ENCODE results near the gene THYN1.
A peak's percentile ranks its signal among the peaks of the same experiment; 100 is the strongest.

THYN1 gene

DNA sequence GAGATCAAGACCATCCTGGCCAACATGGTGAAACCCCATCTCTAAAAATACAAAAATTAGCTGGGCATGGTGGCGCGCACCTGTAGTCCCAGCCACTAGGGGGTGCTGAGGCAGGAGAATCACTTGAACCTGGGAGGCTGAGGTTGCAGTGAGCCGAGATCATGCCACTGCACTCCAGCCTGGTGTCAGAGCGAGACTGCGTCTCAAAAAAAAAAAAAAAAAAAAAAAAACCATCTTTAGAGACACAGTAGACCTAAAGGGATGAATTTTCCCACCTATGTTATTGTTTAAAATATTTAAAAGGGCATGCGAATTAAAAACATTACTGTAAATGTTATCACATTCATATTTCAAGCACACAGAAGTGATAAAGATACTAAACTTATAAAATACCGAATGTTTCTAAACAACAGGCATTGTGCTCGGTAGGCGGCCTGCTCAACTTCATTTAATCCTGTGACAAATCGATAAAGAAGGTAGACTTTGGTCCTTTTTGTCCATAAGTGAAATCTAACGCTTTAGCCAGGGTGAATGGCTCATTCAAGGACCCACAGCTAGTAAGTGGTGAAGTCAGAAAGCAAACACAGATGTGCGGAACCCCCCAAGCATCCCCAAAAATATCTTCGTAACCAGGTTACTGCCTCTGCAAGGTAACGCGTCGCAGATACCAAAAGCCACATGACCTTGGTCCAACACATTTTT, 45.5 kb downstream of the THYN1 start:
- DNase-seq, result peak; percentile 52

- DNase-seq, result no peak
Observed at GRCh38 chr11:134206185-134206584, 47.0 kb downstream of the THYN1 start.

GRCh38 chr11:134205729-134206128, 47.4 kb downstream of the THYN1 start:
- no peak for DNase-seq

DNA sequence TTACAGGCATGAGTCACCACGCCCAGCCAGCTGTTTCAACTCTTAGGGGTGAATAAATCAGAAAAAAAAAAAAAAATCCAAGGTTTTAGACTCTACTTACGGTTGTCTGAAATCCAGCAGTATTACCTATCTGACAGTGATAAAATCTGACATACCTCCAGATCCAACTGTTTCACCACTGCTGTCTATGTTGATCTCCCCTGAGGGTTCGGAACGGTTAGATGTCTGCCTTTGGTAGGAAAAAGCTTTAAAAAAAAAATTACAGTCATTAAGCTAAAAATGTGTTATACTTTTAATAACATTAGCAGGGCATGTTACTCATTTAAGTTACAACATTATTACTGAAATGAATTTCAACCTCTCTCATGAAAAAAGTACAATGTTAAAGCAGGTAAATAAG, 50.5 kb downstream of the THYN1 start:
- no peak for DNase-seq

DNA sequence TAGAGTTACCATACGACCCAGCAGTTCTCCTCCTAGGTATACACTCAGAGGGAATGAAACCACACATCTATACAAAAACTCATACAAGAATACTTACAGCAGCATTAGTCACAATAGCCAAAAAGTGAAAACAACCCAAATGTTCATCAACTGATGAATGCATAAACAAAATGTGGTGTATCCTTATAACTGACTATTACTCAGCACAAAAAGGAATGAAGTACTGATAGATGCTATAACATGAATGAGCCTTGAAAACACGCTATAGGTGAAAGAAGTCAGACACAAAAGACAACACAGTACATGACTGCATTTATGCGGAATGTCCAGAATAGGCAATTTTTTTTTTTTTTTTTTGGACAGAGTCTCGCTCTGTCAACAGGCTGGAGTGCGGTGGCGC, 52.5 kb downstream of the THYN1 start:
- no peak for DNase-seq

GRCh38 chr11:134199531-134199930, 53.6 kb downstream of the THYN1 start:
- DNase-seq, result no peak
